NOMO-1 treated with dmso at 0.1 percent for 144 hours (cell line): ENCODE measurements around the gene DNM3.
A peak's percentile ranks its signal among the peaks of the same experiment; 100 is the strongest.

Source experiments
- DNase-seq: peaks from one replicate; lab custom pipeline; 2025; ENCODE audit not compliant: unreplicated experiment; lab: John Stamatoyannopoulos, UW

The DNM3 gene

GRCh38 chr1:172442843-172443565 lies 601.7 kb downstream of the DNM3 start:
- DNase-seq, result no peak

- DNase-seq, result peak; percentile 85
These were observed 602.6 kb downstream of the DNM3 start, which contains the start of gene PIGC for GRCh38 chr1:172443666-172444453. PIGC (minus strand) TSS chr1:172444069; CDS start chr1:172442622, 1,447 bp downstream.

- DNase-seq, result no peak
These were observed 605.2 kb downstream of the DNM3 start for GRCh38 chr1:172446547-172446946.

GRCh38 chr1:172447641-172448040 lies 606.3 kb downstream of the DNM3 start:
- DNase-seq, result peak; percentile 48

- DNase-seq, result no peak
These were observed 607.8 kb downstream of the DNM3 start for GRCh38 chr1:172448995-172449584.

- DNase-seq, result peak; percentile 54
These were observed 608.6 kb downstream of the DNM3 start for GRCh38 chr1:172449585-172450523.

- DNase-seq, result no peak
These were observed 609.2 kb downstream of the DNM3 start for GRCh38 chr1:172450524-172450885.

GRCh38 chr1:172451002-172451443 lies 609.7 kb downstream of the DNM3 start:
- no peak for DNase-seq

- no peak for DNase-seq
These were observed 611.3 kb downstream of the DNM3 start for GRCh38 chr1:172452536-172453152.

GRCh38 chr1:172453153-172453545 lies 611.9 kb downstream of the DNM3 start:
- no peak for DNase-seq

- no peak for DNase-seq
These were observed 612.3 kb downstream of the DNM3 start for GRCh38 chr1:172453607-172454006.

GRCh38 chr1:172455451-172455850 lies 614.2 kb downstream of the DNM3 start:
- DNase-seq, result no peak

GRCh38 chr1:172456344-172456769 lies 615.1 kb downstream of the DNM3 start:
- no peak for DNase-seq

GRCh38 chr1:172457479-172458130 lies 616.3 kb downstream of the DNM3 start:
- no peak for DNase-seq

- DNase-seq, result no peak
These were observed 618.9 kb downstream of the DNM3 start for GRCh38 chr1:172460177-172460576.

- no peak for DNase-seq
These were observed 619.6 kb downstream of the DNM3 start for GRCh38 chr1:172460887-172461315.
